Mononuclear cell (primary cell): ENCODE results near the gene TSTD1. TPM values are rescaled to one million over a fixed set of nuclear protein-coding genes. Genes with fewer than 3 reads are reported as not detected.

Experiments used
- H3K27me3 ChIP-seq: 2 replicates; pipeline ENCODE4 v1.6.0; 2011; ENCODE audit warnings: low read length, control low read depth; ENCODE audit not compliant: insufficient read depth
- H3K4me1 ChIP-seq: 2 replicates; pipeline ENCODE4 v1.5.1; 2011; ENCODE audit warnings: mild to moderate bottlenecking, low read length, control low read depth; ENCODE audit not compliant: insufficient read depth
- H3K4me3 ChIP-seq: 2 replicates; pipeline ENCODE4 v1.5.1; 2011; ENCODE audit warnings: mild to moderate bottlenecking, low read length, moderate library complexity
- H3K9me3 ChIP-seq: 2 replicates; pipeline ENCODE4 v1.5.1; 2011; ENCODE audit warnings: low read depth, mild to moderate bottlenecking, control low read depth, low read length
- total RNA-seq: library from RNA; depleted of rRNA; stranded (reverse); fragments of >200 nt; gene quantifications from one replicate; pipeline ENCODE4 v1.2.3, GENCODE V29; 2012

Gene TSTD1
- total RNA-seq, 1 donor: 37.0 TPM

DNA sequence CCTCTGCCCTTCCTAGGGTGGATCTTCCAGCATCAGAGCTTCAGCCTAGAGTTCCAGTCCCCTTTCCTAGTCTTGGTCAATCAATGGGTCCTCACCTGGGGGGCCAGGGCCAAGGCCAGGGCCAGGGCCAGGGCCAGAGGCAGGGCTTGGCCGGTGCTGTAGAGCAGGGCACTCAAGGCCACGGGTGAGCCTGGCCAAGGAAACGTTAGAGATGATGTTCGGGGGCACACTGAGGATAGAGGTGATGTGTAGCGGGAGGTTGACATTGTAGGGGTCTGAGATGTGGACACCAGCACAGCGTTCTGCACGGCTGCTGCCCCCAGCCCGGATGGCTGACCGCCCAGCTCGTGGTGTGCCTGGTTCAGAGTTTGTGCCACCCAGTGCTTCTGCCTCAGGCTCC lies 12.5 kb upstream of the TSTD1 start:
- Histone ChIP-seq H3K9me3 (no peaks in the 10 kb centered on the region), H3K4me1 (peaks cover 44% of the 10 kb centered on the region), H3K27me3 (no peaks in the 10 kb centered on the region), H3K4me3 (no peak overlapping the region)

- H3K4me1 ChIP-seq: peaks cover 52% of the 10 kb centered on the region
- no peaks in the 10 kb centered on the region for H3K27me3 ChIP-seq
- no peaks in the 10 kb centered on the region for H3K9me3 ChIP-seq
- H3K4me3 ChIP-seq: no peak overlapping the region
Observed at GRCh38 chr1:161048949-161049722, 10.4 kb upstream of the TSTD1 start.

DNA sequence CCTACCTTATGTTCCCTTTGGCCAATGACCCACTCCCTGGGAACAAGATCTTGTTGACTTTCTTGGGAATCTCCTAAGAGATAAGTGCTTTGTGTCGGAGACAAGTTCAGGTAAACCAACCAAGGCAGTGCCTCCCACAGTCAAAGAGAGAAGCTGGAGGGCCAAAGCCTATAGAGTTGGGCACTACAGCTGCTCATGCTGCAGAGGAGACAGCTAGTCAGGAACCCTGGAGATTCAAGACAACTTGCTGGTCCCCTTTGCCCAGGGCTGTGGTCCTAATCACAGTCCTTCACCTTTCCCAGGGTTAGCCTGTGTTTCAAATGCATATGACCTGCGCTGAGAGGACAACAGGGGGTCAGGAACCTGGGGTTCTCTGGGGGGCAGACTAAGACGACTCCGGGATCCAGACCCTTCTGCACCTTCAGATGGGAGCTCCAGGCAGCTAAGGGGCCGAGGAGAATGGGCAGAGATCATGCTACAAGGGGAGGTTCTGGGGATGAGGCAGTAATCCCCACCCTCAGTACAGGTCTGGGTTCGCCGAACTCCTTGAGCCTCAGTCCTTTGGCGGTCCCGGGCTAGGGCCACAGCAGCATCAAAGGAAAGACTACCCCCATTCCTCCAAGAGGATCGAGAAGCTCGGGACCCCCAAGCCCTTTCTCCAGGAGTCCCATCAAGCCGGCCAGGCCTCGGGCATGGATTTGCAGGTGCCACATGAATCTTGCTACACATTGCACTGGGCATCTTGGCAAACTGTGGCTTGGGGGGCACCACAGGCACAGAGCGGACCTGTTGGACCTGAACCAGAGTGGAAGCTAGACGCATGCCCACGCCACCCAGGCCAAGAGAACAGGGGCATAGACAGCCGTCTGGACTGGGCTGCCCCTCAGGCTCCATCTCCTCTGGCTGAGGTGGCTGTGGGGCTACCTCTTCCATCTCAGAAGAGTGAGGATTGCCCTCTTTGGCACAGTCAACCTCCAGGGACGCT lies 9.0 kb upstream of the TSTD1 start:
- Histone ChIP-seq H3K4me1 (peaks cover 64% of the 10 kb centered on the region), H3K27me3 (no peaks in the 10 kb centered on the region), H3K9me3 (no peaks in the 10 kb centered on the region), H3K4me3 (no peak overlapping the region)

GRCh38 chr1:161046605-161047228 lies 8.0 kb upstream of the TSTD1 start:
- H3K4me3 ChIP-seq: peak overlapping the region; percentile 74
- H3K4me1 ChIP-seq: peaks cover 68% of the 10 kb centered on the region
- no peaks in the 10 kb centered on the region for H3K9me3 ChIP-seq
- H3K27me3 ChIP-seq: no peaks in the 10 kb centered on the region

GRCh38 chr1:161045736-161046604 lies 7.2 kb upstream of the TSTD1 start, which contains the start of gene USF1:
USF1 (minus strand) TSS chr1:161045977; CDS start chr1:161043275, 2,702 bp downstream.
- Histone ChIP-seq H3K9me3 (no peaks in the 10 kb centered on the region), H3K4me3 (peak within 1 kb of the TSS; percentile 74), H3K27me3 (no peaks in the 10 kb centered on the region), H3K4me1 (peaks cover 71% of the 10 kb centered on the region)

- Histone ChIP-seq H3K4me1 (peaks cover 68% of the 10 kb centered on the region), H3K9me3 (no peaks in the 10 kb centered on the region), H3K4me3 (peak overlapping the region; percentile 74), H3K27me3 (no peaks in the 10 kb centered on the region)
Observed at GRCh38 chr1:161044908-161045735, 6.4 kb upstream of the TSTD1 start.

DNA sequence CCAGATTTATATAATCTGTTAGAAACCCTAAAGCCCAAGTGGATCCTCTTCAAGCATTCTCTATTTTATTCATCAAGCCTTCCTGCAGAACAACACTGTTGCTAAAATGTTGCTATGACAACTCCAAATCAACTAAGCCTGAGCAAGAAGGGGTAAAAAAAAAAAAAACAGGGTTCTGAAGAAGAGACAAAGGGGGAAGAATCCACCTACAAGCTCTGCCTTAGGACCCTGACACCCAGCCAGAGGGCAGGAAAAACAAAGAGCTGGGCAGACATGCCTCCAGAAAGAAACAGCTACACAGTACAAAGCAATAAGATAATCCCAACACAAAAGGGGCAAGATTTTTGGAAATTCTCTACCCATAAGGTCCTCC lies 5.8 kb upstream of the TSTD1 start:
- peak overlapping the region; percentile 74 for H3K4me3 ChIP-seq
- H3K27me3 ChIP-seq: no peaks in the 10 kb centered on the region
- no peaks in the 10 kb centered on the region for H3K9me3 ChIP-seq
- H3K4me1 ChIP-seq: peaks cover 64% of the 10 kb centered on the region

- H3K9me3 ChIP-seq: no peaks in the 10 kb centered on the region
- peaks cover 55% of the 10 kb centered on the region for H3K4me1 ChIP-seq
- H3K4me3 ChIP-seq: no peak overlapping the region
- no peaks in the 10 kb centered on the region for H3K27me3 ChIP-seq
Observed at GRCh38 chr1:161039546-161039945, 782 bp upstream of the TSTD1 start.

DNA sequence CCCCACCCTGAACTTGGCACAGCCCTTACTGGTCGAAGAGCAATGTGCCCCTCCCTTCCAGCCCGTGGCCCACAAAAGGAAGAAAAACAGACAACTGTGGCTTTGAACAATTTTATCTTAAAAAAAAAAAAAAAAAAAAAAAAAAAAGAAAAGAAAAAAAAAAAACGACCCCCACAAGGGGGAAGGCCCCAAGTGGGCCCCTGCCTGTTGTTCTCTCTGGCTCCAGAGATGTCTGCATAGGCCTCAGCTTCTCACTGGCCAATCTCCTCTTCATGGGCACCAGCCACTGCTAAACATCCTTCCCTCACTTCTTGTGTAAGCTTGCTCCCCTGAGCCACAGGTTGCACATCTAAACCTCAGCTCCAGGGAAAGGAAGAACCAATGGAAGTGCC lies 386 bp upstream of the TSTD1 start:
- Histone ChIP-seq H3K9me3 (no peaks in the 10 kb centered on the region), H3K4me1 (peaks cover 51% of the 10 kb centered on the region), H3K27me3 (no peaks in the 10 kb centered on the region), H3K4me3 (peak overlapping the region; percentile 67)

- Histone ChIP-seq H3K9me3 (no peaks in the 10 kb centered on the region), H3K4me3 (peak overlapping the region; percentile 67), H3K27me3 (no peaks in the 10 kb centered on the region), H3K4me1 (peaks cover 39% of the 10 kb centered on the region)
Observed at GRCh38 chr1:161037661-161038522, 872 bp downstream of the TSTD1 start.

GRCh38 chr1:161033751-161034150 lies 5.0 kb downstream of the TSTD1 start:
- Histone ChIP-seq H3K9me3 (no peaks in the 10 kb centered on the region), H3K27me3 (no peaks in the 10 kb centered on the region)

GRCh38 chr1:161032409-161032808 lies 6.4 kb downstream of the TSTD1 start:
- peaks cover 8% of the 10 kb centered on the region for H3K4me1 ChIP-seq
- H3K4me3 ChIP-seq: no peak overlapping the region
- H3K9me3 ChIP-seq: no peaks in the 10 kb centered on the region

More at GRCh38 chr1:161033751-161034150, 5.0 kb downstream of the TSTD1 start:
- no peak overlapping the region for H3K4me3 ChIP-seq
- H3K4me1 ChIP-seq: peaks cover 20% of the 10 kb centered on the region

GRCh38 chr1:161031874-161032273 lies 6.9 kb downstream of the TSTD1 start:
- Histone ChIP-seq H3K27me3 (no peaks in the 10 kb centered on the region), H3K4me1 (peaks cover 8% of the 10 kb centered on the region), H3K9me3 (no peaks in the 10 kb centered on the region), H3K4me3 (no peak overlapping the region)

More at GRCh38 chr1:161032409-161032808, 6.4 kb downstream of the TSTD1 start:
- H3K27me3 ChIP-seq: no peaks in the 10 kb centered on the region
